OCI-LY3 (cell line): ENCODE data around the gene KDSR.

Experiments used
- EZH2phosphoT487 ChIP-seq: fragments of 200-600 bp; shearing (Covaris generic); IDR thresholded peaks from 2 replicates; pipeline ENCODE4 v1.6.1; 2018; ENCODE audit warnings: antibody characterized with exemption, mixed run types, low read depth
- TF ChIP-seq, protein P1 (sequence below): fragments of 200-600, 300-600 bp; sonication (generic); IDR thresholded peaks from 2 replicates; pipeline ENCODE4 v1.5.1; 2014; ENCODE audit warnings: antibody characterized with exemption, low read length, low read depth

DNA sequence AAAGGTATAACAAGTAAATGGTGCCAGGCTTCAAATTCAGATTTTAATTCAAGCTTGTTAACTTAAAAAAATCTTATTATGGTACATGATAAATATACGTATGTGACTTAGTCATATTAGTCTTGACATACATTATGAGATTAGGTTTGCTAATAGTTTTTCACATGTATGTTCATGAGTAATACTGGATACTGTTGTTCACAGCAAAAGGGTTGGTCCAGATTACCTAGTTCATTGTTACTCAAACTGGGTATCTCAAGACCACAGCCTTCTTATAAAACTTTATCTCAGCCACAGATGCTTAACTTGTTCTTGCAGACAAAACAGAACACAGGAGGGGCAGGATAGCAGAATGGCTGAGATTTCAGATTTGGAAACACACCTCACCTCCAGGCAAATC, 28.5 kb upstream of the KDSR start:
- TF ChIP-seq, protein P1, sequence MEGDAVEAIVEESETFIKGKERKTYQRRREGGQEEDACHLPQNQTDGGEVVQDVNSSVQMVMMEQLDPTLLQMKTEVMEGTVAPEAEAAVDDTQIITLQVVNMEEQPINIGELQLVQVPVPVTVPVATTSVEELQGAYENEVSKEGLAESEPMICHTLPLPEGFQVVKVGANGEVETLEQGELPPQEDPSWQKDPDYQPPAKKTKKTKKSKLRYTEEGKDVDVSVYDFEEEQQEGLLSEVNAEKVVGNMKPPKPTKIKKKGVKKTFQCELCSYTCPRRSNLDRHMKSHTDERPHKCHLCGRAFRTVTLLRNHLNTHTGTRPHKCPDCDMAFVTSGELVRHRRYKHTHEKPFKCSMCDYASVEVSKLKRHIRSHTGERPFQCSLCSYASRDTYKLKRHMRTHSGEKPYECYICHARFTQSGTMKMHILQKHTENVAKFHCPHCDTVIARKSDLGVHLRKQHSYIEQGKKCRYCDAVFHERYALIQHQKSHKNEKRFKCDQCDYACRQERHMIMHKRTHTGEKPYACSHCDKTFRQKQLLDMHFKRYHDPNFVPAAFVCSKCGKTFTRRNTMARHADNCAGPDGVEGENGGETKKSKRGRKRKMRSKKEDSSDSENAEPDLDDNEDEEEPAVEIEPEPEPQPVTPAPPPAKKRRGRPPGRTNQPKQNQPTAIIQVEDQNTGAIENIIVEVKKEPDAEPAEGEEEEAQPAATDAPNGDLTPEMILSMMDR = no peak
- TF ChIP-seq EZH2phosphoT487 = no peak
